Activated CD8-positive, alpha-beta memory T cell treated with anti-CD3 and anti-CD28 coated beads for 4 hours (primary cell): ENCODE data around the gene TBX10.
"Not testable (repeated sequence)": the region's sequence is repeated elsewhere in the genome, so short reads cannot be mapped to it uniquely, and the experiment has no call there.

Source experiments
- DNase-seq, 2 donors: peaks; one replicate each; pipeline ENCODE4 v3.0.0-alpha.2; 2020; ENCODE audit warnings: low read depth in 2 of 2

Gene TBX10

DNA sequence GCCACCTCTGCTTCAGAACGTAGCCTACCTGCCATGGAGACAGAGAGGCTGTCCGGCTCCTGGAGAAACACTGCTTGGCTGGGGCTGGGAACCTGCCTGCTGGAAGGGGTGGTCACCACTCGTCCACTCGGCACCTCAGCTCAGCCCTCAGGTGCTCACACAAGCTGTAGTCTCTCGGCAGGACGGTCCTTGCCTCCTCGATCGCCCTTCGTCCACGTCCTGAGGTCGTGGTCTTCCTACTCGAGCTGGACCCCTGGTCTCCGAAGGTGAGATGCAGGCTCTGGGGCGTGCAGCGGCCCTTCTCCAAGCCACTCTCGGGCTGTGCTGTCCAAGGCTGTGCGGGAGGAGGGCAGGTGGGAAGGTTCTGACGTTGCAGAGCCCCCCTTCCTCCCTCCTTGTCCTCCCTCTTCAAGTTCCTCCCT is at the start of gene TBX10:
TSS of gene TBX10 (minus strand) at position 326 of the 422 bp plus-strand sequence. CDS start at position 35, 291 bp downstream.
- no peak for DNase-seq

DNA sequence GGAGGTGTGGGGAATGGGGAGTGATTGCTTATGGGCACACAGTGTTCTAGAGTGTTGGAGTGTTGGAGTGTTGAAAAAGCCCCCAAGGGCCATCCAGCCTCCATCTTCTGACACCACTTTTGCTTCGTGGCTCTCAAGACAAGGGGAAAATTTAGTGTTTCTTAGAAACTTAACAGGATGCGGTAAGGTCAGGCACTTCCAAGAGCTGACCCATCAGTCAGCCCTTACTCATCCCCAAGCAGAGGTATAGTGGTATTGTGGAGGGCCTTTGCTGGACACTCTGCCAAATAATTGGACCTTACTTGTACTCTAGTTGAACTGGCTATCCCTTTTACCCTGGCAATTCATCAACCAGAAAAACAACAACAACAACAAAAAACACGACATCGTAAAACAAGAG is 49.6 kb upstream of the TBX10 start:
- no peak for DNase-seq

DNA sequence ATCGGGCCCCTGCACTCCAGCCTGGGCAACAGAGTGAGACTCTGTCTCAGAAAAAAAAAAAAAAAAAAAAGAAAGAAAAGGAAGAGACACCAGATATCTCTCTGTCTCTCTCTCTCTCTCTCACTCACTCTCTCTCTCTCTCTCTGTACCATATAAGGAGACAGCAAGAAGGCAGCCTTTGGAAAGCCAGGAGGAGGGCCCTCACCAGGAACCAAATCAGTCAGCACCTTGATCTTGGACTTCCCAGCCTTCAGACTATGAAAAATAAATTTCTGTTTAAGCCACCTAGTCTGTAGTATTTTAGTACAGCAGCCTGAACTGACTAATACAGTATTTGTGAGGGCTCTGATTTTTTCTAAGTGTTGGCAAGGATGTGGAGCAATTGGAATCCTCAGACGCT is 48.4 kb upstream of the TBX10 start:
- no peak for DNase-seq

DNA sequence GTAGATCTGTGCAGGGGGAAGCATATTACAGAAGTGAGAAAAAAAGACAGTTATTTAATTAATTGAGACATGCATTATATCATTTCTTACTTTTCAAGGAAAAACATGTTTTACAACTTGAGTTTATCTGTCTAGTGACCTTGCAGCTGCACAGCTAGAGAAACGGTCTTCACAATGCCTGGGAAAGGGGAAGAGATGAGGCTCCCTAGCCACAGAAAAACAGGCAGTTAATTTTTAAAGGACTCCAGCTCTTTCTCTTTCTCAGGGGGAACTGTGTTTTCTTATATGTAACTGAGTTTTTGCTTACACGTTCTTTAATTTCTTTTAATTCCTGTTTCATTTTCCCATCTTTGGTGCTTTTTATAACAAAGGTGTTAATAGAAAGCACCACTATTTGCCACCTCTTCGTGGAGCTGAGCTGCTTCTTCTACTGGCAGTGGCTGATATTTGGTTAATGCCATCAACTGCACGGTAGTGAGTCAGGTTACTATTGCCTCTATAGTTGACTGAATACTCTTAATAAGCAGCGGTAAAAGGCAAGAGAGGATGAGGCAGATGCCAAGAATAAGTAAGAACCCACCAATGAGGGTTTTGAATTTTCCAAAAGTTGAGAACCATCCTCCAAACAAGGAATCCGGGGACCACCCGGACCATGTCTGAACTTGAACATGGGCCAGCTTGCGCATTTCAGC is 46.2 kb upstream of the TBX10 start:
- DNase-seq, result not testable (repeated sequence)

DNA sequence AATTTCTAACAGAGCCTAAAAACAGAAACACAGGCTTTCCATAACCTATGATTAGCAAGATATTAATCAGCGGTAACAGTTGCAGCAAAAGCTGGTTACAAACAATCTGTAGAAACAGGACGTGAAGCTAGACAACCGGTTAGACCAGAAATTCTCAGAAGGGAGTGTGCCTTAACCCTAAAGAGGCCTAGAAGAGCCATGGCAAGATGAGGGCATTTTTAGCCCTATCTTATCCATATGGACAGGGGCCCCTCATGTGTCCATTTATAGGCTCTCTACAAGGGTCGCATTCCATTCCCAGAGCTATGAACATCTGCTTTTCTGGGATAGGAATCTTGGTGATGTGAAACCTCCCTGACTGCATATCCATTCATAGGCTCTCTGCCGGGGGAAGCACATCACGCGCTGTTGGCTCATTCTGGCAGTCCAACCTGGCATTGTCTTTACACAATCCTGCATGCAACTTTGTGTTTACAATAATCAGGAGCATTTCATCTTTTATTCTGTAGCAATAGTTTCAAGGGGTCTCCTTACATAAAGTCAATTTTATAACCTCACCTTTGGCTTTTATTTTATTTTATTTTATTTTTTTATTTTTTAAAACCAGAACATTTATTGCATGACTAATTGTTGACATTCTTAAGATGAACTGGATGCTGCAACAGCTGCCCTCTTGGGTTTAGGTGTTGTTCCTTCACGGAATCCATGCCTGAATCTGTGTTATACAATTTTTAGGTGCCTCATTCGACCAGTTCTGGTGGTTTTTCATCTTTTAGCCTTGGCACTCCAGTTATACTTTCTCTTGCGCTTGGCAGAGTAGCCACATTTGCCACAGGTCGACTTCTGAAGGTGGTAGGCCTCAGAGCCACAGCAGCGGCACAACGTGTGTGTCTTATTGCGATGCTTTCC is 42.8 kb upstream of the TBX10 start:
- DNase-seq, result not testable (repeated sequence)

DNA sequence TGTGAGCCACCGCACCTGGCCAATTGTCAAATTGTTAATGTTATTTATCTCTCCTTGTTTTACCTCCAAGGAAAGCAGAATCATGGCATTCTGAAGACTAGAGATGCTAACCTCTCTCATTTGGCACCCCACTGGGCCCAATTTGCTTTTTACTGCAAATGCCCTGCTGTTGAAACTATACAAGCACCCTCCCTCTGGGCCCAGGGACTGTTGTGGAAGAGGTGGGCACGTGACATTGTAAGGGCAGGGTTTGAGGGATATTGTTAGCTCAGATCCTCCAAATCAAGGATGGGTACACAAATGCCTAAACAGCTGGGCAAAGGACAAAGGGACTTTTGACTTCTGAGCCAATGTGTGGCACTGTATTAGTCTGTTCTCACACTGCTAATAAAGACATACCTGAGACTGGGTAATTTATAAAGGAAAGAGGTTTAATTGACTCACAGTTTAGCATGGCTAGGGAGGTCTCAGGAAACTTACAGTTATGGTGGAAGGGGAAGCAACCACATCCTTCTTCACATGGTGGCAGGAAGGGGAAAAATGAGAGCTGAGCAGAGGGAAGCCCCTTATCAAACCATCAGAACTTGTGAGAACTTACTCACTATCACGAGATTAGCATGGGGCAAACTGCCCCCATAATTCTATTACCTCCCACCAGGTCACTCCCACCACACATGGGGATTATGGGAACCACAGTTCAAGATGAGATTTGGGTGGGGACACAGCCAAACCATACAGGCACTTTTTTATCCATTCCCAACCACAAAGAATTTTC is 41.3 kb upstream of the TBX10 start:
- no peak for DNase-seq

DNA sequence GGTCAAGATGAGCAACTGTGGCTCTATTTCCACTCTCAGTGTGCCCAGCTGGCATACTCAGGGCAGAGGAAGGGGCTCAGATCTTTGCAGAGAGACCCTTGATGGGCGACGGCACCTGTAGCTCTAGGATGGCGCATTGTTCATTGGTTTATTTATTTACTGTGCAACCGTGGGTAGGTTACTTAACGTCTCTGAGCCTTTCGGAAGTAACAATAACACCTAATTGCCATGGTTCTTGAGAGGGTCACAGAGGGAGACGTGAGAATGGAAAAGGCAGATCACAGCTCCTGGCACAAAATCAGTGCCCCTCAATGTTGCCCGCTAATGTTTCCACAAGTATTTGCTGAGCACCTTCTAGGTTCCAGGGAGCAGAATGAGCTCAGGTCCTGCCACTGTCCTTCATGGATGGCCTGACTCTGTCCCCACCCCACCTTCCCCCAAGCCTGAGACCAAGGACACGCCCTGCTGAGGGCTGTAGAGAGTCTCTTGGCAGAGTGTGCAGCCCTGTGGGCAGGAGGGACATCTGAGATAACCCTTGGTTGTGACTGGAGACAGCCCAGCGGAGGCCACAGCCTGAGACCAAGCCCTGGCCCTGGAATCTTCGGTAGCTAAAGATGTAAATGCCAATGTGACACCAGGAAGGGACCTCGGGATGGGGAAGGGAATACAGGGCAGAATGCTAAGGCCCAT is 35.6 kb upstream of the TBX10 start:
- no peak for DNase-seq

DNA sequence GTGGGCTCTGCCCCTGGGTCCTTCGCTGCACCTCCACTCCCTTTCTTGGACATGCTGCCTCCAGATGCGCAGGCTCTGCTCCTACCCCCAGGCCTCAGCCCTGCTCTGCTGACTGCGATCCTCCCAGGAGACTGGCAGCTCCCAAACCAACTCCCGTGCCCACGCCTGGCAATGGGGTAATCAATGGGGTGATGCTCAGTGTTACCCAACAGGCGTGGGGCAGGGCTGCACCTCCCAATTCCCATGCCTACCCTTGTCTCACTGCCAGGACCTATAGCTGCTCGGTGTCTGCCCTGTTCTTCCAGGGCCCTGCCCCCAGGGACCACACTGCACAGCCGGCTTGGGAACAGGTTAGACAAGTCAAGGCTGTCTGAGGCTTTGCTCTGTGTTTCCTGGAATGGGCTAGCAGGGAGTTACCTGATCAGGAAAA is 34.9 kb upstream of the TBX10 start, which contains the start of gene ALDH3B2:
TSS of gene ALDH3B2 (minus strand) at position 182 of the 430 bp plus-strand sequence. CDS start 7,688 bp downstream, outside the sequence.
- no peak for DNase-seq

DNA sequence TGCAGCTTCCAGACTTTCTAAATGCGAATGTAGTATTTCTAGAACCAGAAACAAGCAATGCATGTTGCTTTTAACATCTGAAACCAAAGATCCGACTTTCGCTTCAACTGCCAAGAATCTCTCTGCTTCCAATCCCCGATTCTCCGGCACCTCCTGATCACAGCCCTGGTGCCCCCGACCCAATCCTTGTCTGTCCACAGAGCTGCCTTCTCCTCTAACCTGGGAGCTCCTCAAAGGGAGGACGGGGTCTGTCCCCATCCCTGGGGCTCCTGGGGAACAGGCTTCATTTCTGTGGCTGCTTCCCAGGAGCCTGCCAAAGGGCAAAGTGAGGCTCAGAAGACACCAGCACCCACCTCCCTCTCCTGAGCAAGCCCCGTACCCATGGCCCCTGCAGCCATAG is 34.3 kb upstream of the TBX10 start:
- DNase-seq, result no peak

DNA sequence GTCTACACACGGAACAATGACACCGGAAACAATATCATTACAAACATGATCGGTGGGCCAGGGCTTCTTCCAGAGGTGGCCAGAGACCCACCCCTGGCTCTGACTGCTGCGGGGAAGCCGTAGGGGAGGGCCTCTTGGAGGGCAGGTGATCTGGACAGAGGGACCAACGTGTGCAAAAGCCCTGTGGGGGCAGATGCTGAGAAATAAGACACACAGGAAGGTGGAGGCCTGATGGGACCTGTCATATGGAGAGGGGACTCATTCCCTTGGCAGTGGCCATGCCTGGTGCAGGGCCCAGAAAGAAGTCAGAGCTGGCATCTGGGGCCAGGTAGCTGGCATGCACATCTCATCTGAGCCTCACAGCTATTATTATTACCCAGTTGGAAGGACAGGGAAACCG is 33.8 kb upstream of the TBX10 start:
- no peak for DNase-seq

DNA sequence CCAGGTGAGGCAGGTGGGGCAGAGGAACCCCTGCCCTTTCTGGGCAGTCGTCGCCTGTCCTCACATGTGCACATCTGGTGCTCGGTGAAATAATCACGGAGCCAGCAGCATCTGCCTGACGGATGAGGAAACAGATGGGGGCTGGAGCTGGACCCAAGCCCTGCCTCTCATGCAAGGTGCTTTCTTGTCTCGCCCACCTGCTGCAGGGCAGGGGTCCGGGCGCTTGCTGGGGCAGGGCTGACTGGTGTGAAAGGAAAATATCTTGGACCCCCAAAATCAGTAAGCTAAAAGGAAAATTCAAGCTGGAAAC is 31.6 kb upstream of the TBX10 start:
- DNase-seq, result no peak

DNA sequence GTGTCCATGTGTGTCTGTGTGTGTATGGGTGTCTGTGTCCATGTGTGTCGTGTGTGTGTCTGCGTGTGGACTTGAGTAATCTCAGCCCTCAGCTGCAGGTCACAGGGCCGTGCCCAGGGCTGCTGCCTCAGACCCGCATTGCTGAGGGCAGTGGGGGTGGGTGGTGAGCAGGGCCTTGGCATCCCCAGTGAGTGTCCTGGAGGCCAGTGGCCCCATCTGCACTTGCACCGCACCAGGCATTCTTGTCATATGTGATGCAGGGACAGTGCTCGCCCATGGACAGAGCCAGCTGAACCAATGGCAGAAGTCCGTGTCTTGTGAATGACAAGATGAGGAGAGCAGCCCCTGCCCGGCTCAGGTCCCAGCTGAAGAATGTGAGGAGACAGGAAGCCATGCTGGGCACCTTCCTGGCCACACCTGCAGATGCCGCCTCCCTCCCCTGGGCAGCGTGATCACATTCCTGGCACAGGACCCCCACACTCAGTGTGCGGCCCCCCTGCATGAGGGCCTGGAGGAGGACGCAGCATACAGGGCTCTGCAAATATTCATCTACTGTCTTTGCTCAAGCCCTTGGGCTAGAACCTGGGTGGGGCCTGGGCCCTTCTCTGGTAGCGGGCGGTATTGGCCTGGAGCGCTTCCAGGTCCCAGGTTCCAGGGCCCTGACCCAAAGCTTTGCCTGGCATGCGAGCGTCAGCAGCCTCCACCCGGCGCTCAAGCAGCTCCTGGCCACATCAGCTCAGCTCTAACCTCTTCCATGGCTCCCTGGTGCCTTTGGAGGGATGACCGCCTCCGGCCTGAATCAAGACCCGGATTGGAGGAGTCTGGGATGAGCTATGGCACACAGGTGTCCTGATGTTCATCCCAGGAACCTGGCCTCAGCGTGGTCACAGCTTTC is 31.0 kb upstream of the TBX10 start:
- DNase-seq, result no peak

DNA sequence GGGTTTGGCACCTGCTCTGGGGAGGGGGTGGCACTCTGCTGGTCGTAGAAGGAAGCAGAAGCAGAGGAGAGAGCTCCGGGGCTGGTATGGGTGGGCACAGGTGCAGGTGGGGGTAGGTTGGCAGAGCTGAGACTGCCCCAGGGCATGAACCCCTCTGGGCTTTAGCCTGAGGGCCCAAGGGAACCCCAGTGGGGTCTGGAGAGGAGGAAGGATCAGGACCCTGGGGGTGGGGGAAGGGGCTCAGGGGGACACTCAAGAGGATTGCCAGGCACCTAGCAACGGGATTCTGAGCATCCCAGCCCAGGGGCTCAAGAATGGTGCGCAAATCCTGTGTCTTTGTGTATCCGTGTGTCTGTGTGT is 28.6 kb upstream of the TBX10 start:
- no peak for DNase-seq

DNA sequence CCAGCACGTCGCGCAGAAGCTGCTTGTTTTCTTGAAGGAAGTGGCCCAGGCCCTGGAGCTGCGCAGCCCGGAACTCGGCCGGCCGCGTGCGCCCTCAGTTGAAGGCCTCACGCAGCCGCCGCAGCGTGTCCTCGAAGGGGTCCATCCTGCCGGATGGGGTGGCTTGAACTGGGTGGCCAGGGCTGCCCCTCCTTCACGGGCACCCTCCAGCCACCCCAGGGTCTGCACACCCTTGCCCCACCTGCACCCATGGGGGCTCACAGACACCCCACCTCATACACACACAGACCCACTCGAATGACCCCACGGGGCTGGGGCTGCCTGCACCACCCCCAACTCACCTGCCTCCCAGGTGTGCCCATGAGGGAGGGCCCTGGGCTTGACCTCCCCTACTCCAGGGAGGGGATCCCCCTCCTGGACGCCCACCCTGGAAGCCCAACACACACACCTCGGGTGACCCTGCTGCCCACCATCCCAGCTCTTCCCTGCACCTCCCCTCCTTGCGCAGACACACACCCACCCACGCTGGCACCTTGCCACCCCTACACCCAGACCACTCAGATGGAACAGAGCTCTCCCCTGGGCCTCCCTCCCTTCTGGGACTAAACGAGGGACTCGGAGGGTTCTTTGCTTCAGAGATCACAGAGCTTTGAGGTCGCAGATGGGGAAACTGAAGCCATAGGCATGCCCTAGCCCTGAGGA is 28.1 kb upstream of the TBX10 start:
- DNase-seq, result no peak

DNA sequence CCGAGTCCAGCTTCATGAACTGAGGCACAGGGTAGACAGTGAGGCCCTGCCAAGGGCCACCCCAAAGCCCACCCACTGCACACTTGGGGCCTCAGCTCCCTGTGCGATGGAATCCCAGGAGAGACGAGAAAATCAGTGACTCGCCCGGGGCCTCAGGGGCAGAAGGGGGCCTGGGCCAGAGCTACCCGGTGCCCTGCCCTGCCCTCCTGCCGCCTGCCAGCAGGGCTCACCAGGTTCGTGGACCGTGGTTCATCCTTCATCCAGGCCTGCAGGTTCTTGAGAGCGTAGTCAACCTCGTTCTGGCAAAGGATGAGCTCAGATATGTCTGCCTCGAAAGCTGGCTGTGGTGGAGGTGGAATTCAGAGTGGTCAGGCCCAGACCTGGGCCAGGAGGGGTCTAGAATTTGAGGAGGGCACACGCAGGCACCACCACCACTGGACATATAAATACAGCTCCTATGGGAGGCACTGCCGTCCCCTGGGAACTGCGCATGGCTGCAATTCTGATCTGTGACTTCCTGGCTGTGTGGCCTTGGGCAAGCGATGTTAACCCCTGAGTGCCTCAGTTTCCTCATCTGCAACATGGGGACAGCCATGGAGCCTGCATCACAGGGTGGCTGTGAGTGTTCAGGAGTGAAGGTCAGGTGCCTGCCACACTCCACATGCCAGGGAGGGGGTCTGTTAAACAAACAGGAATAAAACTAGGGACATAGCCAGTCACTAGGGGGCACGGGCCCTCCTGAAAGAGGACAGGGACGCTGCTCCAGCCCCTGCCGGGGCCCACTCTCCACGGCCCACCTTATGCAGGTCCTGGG is 27.3 kb upstream of the TBX10 start:
- DNase-seq, result no peak

DNA sequence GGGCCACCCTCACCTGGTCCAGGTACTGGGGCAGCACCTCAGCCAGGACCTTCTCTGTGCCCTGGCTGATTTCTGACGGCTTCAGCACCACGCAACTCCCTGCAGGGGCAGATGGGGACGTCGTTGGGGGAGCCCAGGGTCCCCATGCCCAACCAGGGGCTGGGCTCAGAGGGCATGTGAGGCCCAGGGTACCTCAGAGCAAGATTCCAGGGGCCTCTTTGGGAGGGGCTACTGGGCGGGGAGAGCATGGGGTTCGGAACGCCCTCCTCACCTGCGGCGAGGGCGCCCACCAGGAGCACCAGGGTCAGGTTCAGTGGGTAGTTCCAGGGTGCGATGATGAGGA is 26.7 kb upstream of the TBX10 start:
- DNase-seq, result no peak

DNA sequence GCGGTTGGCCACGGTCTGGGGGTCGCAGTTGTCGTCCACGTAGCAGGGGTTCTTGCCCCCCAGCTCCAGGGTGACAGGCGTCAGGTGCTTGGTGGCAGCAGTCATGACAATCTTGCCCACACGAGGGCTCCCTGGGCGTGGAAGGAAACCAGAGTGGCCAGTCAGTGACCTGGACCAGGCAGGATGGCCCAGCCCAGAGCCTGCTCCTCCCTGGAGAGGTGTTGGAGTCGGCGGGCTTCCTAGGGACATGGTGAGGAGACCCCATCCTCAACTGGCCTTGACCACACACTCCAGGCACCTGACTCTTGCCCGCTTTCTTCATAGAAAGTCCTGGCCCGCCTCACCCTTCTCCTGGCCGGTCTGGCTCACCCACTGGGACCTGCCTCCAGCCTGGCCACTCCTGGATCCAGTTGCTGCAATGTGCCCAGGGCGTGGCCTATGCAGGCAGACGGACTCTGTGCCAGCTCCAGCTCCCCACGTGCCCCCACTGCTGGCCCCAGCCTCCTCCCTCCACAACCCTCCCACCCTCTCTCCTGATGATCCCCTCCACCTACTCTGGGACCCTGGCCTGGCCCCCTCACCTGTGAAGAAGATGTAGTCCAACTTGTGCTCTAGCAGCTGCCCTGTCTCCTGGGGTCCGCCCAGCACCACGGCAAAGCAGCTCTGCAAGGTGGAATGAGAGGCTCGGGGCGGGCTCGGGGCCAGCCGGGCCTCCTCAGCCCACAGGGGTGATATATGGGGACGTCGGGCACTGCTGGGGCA is 26.2 kb upstream of the TBX10 start:
- no peak for DNase-seq

DNA sequence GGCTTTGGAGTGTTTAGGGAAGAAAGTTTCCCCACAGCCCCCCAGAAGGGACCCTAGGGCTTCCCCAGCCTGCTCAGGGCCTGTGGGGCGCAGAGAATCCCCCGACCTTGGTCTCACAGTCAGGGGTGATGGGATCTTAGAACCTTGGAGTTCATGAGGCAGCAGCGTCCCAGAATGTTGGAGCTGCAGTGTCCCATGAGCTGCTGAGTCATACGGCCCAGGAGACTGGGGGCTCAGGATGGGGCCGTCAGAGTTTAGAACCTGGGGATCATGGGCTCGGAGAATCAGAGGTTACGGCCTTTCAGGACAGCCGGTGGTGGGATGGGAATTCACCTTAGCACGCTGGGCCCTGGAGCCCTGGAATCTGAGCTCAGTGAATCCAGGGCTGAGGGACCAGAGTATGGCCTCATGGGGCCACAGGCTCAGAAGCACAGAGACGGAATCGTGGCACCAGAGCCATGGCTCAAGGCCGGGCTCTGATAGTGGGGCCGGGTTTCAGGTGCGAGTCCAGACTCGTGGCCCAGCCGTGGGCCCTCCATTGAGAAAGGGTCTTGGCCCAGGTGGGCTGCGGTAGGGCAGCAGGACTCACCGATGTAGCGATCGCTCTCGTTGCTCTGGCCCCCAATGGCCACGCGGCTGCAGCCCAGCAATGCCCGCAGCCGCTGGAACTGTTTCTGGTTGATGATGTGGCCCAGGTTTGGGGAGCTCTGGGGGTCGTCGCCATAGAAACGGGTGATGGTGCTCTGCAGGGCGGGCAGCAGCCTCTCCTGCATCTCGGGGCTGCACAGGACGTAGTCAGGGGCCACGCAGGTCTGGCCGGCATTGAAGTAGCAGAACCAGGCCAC is 25.4 kb upstream of the TBX10 start:
- no peak for DNase-seq
